M059J (cell line): Measurements from ENCODE around the gene MPC1. TPM values are rescaled to one million over a fixed set of nuclear protein-coding genes. Genes with fewer than 3 reads are reported as not detected.
"Not testable (repeated sequence)": the region's sequence is repeated elsewhere in the genome, so short reads cannot be mapped to it uniquely, and the experiment has no call there.

Experiments
- DNase-seq: peaks from one replicate; pipeline ENCODE4 v3.0.0-alpha.2; 2012; ENCODE audit warnings: low read depth
- total RNA-seq: library from RNA; depleted of rRNA; stranded (reverse); fragments of >200 nt; shearing (Covaris generic); gene quantifications from 2 replicates; pipeline ENCODE4 v1.2.3, GENCODE V29; 2014

MPC1 gene
- total RNA-seq, 1 experiment from 2014 or later: 42.3 TPM

- DNase-seq: no peak
These were observed 1.4 kb downstream of the MPC1 start for GRCh38 chr6:166381381-166381732.

- no peak for DNase-seq
These were observed 2.9 kb downstream of the MPC1 start for GRCh38 chr6:166379800-166380199.

GRCh38 chr6:166379103-166379586 lies 3.6 kb downstream of the MPC1 start:
- DNase-seq: no peak

- no peak for DNase-seq
These were observed 5.0 kb downstream of the MPC1 start for GRCh38 chr6:166377721-166378120.

GRCh38 chr6:166375013-166375412 lies 7.7 kb downstream of the MPC1 start:
- no peak for DNase-seq

GRCh38 chr6:166370489-166370888 lies 12.3 kb downstream of the MPC1 start:
- DNase-seq: no peak

GRCh38 chr6:166369782-166370181 lies 13.0 kb downstream of the MPC1 start:
- no peak for DNase-seq

GRCh38 chr6:166366921-166367320 lies 15.8 kb downstream of the MPC1 start:
- DNase-seq: no peak

GRCh38 chr6:166365806-166366205 lies 16.9 kb downstream of the MPC1 start:
- no peak for DNase-seq

GRCh38 chr6:166365221-166365620 lies 17.5 kb downstream of the MPC1 start:
- peak; percentile 34 for DNase-seq

- DNase-seq: no peak
These were observed 18.3 kb downstream of the MPC1 start for GRCh38 chr6:166364456-166364855.

- not testable (repeated sequence) for DNase-seq
These were observed 20.3 kb downstream of the MPC1 start for GRCh38 chr6:166362427-166362826.

- no peak for DNase-seq
These were observed 21.7 kb downstream of the MPC1 start for GRCh38 chr6:166361077-166361429.

GRCh38 chr6:166360243-166361076 lies 22.3 kb downstream of the MPC1 start:
- no peak for DNase-seq

- DNase-seq: no peak
These were observed 27.2 kb downstream of the MPC1 start for GRCh38 chr6:166355552-166355951.

GRCh38 chr6:166354965-166355364 lies 27.8 kb downstream of the MPC1 start:
- DNase-seq: no peak

- DNase-seq: no peak
These were observed 28.6 kb downstream of the MPC1 start for GRCh38 chr6:166354143-166354542.

- no peak for DNase-seq
These were observed 29.2 kb downstream of the MPC1 start for GRCh38 chr6:166353507-166353906.

- no peak for DNase-seq
These were observed 29.8 kb downstream of the MPC1 start for GRCh38 chr6:166352923-166353322.

GRCh38 chr6:166351715-166352285 lies 30.9 kb downstream of the MPC1 start:
- DNase-seq: peak; percentile 6

- DNase-seq: no peak
These were observed 34.3 kb downstream of the MPC1 start for GRCh38 chr6:166348305-166348949.

GRCh38 chr6:166346965-166347364 lies 35.8 kb downstream of the MPC1 start:
- DNase-seq: no peak

- no peak for DNase-seq
These were observed 36.3 kb downstream of the MPC1 start for GRCh38 chr6:166346449-166346848.
